SU-DHL-6 (cell line): ENCODE results near the gene PRTG.

Experiments used
- EZH2phosphoT487 ChIP-seq: fragments of 200-600 bp; sonication (generic), shearing (Covaris generic); conservative IDR thresholded peaks from 2 replicates; pipeline ENCODE4 v1.6.1; 2018; ENCODE audit warnings: mild to moderate bottlenecking, antibody characterized with exemption, low read length, moderate library complexity, mixed read lengths
- TF ChIP-seq, protein P1 (sequence below): fragments of 200-600 bp; sonication (generic); IDR thresholded peaks from one replicate; pipeline ENCODE4 v1.5.1; 2017; ENCODE audit warnings: antibody characterized with exemption, mild to moderate bottlenecking, low read length, moderate library complexity; ENCODE audit not compliant: insufficient read depth, poor library complexity, severe bottlenecking

DNA sequence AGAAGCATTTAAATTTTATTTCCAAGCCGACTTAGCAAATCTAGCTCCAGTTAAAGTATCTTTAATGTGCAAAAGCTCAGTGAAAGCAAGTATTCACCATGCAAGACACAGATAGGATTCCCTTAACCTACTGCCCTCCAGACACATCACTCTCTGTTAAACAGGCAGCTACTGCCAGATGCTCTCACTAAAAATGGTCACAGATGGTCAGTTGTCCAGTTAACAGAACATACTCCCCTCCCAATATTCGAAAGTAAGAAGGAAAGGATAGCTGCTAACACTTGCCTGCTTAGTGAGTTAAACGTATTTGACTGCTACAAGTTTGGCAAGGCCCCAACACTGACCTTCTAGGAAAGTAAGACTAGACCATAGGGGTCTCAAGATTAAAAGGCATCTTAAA, 73.7 kb downstream of the PRTG start:
- TF ChIP-seq, protein P1, sequence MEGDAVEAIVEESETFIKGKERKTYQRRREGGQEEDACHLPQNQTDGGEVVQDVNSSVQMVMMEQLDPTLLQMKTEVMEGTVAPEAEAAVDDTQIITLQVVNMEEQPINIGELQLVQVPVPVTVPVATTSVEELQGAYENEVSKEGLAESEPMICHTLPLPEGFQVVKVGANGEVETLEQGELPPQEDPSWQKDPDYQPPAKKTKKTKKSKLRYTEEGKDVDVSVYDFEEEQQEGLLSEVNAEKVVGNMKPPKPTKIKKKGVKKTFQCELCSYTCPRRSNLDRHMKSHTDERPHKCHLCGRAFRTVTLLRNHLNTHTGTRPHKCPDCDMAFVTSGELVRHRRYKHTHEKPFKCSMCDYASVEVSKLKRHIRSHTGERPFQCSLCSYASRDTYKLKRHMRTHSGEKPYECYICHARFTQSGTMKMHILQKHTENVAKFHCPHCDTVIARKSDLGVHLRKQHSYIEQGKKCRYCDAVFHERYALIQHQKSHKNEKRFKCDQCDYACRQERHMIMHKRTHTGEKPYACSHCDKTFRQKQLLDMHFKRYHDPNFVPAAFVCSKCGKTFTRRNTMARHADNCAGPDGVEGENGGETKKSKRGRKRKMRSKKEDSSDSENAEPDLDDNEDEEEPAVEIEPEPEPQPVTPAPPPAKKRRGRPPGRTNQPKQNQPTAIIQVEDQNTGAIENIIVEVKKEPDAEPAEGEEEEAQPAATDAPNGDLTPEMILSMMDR, result no peak
- TF ChIP-seq EZH2phosphoT487, result no peak
